Measurements from ENCODE around the gene STK11IP.

GRCh38 chr2:219612577-219613286, 15.1 kb downstream of the STK11IP start:
- TF ChIP-seq EP300 (IDR thresholded peaks at IDR 0.05) (no peak), CTCF (IDR thresholded peaks at IDR 0.05) (no peak)
